Islet of Langerhans (tissue), 1 donor: ENCODE results near the gene OR4F15.

ENCODE experiments used
- FAIRE-seq: peaks from one replicate; lab custom pipeline; 2011; peaks lifted over from hg19 to GRCh38; lab: Jason Lieb, UNC

Gene OR4F15

DNA sequence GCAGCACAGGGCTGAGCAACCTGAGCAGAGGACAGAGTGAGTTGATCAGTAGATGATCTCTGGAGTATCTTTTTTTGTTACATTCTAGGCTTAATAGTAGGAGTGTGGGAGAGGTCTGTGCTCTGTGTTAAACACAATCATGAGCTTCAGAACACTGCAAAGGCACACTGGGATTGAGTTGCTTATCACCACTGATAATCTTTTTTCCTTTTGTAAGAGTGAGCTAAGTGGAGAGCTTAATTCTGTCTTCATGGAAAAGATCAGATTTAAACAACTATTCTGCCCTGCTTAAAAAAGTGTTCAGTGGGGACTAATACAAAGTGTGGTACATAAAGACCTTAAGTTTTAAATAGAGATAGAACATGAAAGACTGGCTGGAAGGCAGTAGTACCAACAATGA, 7.6 kb upstream of the OR4F15 start:
- FAIRE-seq, result no peak

DNA sequence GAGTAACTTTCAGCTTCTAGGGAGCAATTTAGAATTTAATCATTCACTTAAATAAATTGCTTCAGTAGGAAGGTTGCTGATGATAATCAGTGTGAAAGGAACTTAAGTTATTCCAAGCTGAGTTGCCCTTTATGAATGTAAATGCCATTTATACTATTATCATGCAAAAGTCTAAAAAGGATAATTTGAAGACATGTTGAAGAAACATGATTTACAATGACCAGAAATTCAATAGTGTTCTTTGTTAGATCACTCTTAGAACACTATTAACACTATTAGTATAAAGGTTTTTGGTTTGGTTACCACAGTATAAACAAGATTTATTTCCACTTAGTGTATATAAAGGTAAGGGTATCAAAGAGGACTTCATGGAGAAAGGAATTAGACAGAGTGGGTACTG, 7.1 kb upstream of the OR4F15 start:
- FAIRE-seq, result no peak

DNA sequence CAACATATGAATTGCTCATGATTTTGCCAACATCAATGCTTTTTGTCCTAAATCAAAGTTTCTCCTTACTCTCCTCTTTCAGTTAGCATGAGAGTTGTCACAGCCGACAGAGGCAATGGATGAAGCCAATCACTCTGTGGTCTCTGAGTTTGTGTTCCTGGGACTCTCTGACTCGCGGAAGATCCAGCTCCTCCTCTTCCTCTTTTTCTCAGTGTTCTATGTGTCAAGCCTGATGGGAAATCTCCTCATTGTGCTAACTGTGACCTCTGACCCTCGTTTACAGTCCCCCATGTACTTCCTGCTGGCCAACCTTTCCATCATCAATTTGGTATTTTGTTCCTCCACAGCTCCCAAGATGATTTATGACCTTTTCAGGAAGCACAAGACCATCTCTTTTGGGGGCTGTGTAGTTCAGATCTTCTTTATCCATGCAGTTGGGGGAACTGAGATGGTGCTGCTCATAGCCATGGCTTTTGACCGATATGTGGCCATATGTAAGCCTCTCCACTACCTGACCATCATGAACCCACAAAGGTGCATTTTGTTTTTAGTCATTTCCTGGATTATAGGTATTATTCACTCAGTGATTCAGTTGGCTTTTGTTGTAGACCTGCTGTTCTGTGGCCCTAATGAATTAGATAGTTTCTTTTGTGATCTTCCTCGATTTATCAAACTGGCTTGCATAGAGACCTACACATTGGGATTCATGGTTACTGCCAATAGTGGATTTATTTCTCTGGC, 6.2 kb upstream of the OR4F15 start:
- FAIRE-seq, result no peak

DNA sequence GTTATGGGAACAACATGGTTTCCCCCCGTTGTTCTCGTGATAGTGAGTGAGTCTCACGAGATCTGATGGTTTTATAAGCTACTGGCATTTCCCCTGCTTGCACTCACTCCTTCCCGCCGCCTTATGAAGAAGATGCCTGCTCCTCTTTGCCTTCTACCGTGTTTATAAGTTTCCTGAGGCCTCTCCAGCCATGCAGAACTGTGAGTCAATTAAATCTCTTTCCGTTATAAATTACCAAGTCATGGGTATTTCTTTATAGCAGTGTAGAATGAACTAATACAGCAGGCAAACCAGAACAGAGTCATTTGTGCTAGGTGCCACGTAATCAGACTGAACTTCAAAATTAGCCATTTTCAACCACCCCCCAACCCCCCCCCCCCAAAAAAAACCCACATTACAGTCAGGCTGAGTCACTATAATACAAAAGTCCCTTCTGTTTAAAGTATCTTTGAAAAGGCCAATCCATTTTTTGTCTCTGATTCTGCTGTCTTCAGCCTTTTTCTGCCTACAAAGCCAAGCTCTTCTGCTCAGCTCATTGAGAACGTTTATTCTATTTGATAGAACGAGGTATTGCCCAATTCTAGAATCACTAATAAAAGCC, 4.6 kb upstream of the OR4F15 start:
- no peak for FAIRE-seq

DNA sequence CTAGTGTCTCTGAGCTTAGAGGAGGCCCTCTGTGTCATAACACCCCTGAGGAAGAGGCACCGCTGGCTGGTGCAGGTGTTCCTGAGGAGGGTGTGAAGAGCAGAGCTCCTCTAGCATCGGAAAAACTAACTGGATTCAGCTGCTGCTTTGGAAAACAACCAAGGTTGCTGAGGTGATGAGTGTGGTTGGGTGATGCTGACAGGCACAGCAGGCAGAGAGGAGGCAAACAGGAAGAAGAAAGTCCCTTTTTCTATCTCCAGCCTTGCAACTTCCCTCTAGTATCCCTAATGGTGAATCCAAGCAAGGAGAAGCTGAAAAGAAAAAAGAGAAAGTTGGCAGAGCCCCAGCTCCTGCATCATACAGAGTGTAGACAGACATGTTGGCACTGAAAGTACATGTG, 3.8 kb upstream of the OR4F15 start:
- no peak for FAIRE-seq

DNA sequence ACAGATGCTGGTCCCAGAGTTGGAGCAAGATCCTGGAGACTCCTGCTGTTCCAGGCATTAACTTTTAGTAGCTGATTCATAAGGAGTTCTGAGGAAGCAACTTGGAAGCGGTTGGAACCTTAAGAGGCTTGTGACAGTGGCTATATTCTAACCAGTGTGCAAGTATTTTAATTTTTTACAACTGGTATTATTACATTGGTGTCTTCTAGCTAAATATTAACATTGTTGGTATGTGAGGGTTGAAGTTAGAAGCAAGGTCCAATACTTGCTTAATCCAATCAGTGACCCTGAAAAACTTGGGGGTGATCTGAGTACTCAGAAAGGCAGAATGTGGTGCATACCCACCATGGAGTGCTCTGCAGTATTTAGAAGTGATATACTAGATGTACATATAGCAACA, 1.5 kb upstream of the OR4F15 start:
- FAIRE-seq, result no peak

DNA sequence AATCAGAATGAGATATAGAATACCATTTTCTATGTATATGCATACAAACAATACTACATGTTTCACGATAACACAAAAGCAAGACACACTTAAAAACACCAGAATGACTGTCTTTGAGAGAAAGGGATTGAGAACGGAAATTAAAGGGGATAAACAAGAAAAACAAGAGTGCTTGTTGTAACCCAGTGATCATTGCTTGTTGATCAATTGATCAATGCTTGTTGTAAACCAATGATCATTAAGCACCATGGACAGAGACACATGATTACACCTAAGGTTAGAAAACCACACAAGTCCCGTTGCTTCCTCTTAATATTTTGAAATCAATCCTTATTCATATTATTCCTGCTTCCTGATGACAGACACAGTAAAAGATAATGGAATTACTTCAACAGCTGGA, 1.1 kb upstream of the OR4F15 start:
- no peak for FAIRE-seq

DNA sequence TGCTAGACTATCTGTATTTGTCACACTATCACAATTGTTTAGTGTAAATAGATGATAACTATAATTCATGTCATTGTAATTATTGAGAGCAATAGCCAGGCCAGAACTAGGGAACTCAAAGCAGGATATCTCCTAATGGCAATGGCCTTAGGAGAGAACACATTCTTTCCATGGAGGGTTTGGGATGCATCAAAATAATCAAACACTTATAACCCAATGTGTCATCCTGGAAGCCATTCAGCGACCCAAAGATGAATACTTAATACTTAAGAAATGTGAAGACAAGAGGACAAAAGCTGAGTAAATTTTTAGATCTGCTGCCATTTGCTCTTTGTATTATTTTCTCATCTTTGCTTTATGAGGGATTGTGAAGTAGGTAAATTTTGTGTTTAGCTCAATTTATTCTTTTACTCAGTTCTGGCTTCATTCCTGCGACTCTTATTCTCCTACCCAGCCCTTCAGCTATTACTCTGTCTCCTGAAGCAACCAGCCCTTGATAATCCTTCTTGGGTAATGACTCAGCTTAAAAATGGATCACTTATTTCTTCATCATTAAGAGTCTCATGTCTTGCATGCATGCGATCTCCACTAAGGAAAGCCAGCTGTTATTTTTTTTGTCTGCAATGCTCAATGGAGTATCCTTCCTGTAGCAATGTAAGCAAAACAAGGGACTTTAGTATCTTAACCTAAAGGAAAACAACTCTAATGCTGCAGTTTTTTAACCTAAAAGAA, 2.0 kb downstream of the OR4F15 start:
- FAIRE-seq, result no peak

DNA sequence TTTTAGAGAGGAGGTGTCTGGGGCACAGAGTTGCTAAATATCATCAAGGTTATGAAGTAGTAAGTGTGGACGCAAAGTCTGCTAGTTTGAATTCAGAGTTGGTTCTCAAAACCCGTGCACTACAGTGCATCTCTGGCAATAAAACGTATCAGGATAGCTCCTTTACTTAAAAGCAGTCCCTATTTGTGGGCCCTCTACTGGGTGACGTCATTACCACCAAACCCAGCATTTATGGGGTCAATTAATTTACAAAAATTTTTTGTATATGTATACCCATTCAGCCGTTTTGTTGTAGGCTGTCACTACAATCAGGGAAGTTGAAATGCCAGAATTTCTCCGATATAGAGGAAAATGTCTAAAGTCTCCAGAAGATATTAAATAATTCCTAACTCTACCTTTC, 8.8 kb downstream of the OR4F15 start:
- no peak for FAIRE-seq

DNA sequence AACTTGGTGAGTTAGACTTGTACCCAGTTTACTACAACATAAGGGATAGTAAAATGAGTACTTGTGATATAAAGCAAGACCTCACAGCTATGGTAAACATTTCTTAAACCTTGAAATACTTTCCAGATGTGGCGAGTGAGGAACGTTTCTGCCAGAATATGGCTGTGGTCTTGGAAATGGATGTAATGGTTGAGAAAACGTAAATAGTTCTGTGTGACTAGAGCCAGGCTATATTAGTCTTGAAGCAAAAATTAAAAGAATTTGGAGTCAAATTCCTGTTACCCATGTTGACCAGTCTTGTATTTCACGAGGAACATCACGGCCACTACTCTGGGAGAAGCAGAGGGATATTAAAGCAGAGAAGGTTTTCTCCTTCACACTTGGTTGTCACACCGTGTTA, 15.3 kb downstream of the OR4F15 start:
- no peak for FAIRE-seq

DNA sequence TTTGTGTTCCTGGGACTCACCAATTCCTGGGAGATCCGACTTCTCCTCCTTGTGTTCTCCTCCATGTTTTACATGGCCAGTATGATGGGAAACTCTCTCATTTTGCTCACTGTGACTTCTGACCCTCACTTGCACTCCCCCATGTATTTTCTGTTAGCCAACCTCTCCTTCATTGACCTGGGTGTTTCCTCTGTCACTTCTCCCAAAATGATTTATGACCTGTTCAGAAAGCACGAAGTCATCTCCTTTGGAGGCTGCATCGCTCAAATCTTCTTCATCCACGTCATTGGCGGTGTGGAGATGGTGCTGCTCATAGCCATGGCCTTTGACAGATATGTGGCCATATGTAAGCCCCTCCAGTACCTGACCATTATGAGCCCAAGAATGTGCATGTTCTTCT, 16.8 kb downstream of the OR4F15 start:
- no peak for FAIRE-seq

DNA sequence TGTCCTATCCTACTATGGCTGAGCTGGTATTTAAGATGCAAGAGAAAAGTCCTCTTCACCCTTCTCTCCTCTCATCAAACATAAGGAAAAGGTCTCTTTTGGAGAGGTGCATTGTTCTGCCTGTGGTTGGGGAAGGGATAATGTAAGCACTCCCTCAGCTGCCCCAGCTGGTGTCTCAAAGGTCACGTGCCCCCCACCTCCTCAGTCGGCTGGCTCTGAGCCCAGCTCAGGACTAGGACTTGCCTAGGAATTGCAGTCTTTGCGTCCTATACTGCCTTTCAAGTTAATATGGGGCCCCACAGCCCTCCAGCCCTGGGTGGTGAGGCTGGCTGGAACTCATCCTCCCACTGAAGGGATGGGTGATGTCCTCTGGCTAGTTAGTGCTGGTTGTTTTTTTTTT, 29.7 kb downstream of the OR4F15 start:
- FAIRE-seq, result no peak

DNA sequence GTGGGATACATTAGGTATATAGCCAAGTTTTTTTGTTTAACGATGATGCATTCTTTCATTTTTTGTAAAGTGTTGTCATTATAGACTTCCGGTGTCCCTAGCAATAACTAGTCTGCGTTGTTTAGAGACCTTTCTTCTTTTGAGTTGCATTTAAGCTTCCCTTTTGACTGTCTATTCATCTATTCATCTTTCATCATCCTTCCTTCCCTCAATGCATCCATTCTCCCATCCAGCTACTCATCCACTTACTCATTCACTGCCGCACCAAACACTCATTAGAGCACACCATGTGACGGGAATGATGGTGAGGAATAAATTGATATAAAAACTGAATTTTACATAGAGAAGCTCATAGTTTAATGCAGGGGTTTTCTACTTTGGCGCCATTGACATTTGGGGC, 32.9 kb downstream of the OR4F15 start:
- no peak for FAIRE-seq

DNA sequence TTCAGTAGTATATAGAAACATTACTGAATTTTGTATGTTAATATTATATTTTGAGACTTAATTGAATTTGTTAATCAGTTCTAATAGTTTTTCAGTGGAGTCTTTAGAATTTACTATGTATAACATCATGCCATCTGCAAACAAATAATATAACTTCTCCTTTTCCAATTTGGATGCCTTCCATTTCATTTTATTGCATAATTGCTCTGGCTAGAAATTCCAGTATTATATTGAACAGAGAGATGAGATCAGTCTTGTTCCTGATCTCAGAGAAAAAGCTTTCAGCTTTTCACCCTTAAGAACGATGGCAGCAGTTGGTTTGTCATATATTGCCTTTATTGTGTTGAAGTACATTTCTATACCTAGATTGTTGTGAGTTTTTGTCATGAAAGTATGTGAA, 40.4 kb downstream of the OR4F15 start:
- FAIRE-seq, result no peak
